NCI-H524 treated with DMSO at 0.1 percent for 48 hours (cell line): ENCODE data around the gene LRRC74A.
"Not testable (repeated sequence)": the region's sequence is repeated elsewhere in the genome, so short reads cannot be mapped to it uniquely, and the experiment has no call there.

Source experiments
- DNase-seq: peaks from one replicate; lab custom pipeline; 2025; lab: John Stamatoyannopoulos, UW

The LRRC74A gene

GRCh38 chr14:76891391-76891790, 65.2 kb downstream of the LRRC74A start:
- no peak for DNase-seq

- DNase-seq = no peak
These were observed 68.1 kb downstream of the LRRC74A start for GRCh38 chr14:76894308-76894707.

GRCh38 chr14:76898006-76898405, 71.8 kb downstream of the LRRC74A start:
- DNase-seq = not testable (repeated sequence)

- DNase-seq = no peak
These were observed 74.5 kb downstream of the LRRC74A start for GRCh38 chr14:76900682-76901081.

- no peak for DNase-seq
These were observed 75.2 kb downstream of the LRRC74A start for GRCh38 chr14:76901171-76902055.

GRCh38 chr14:76902591-76902990, 76.4 kb downstream of the LRRC74A start:
- no peak for DNase-seq

GRCh38 chr14:76904100-76904739, 78.0 kb downstream of the LRRC74A start:
- DNase-seq = no peak

- no peak for DNase-seq
These were observed 78.7 kb downstream of the LRRC74A start for GRCh38 chr14:76904740-76905569.

GRCh38 chr14:76908834-76909233, 82.6 kb downstream of the LRRC74A start:
- DNase-seq = no peak

- DNase-seq = no peak
These were observed 83.1 kb downstream of the LRRC74A start for GRCh38 chr14:76909266-76909665.

GRCh38 chr14:76910371-76910890, 84.2 kb downstream of the LRRC74A start:
- no peak for DNase-seq

GRCh38 chr14:76911473-76911872, 85.3 kb downstream of the LRRC74A start:
- no peak for DNase-seq

GRCh38 chr14:76914533-76915081, 88.4 kb downstream of the LRRC74A start:
- not testable (repeated sequence) for DNase-seq

GRCh38 chr14:76916040-76916715, 90.0 kb downstream of the LRRC74A start:
- DNase-seq = no peak

- peak; percentile 36 for DNase-seq
These were observed 91.0 kb downstream of the LRRC74A start for GRCh38 chr14:76917158-76917596.

GRCh38 chr14:76917745-76918255, 91.6 kb downstream of the LRRC74A start:
- DNase-seq = no peak

GRCh38 chr14:76918256-76918781, 92.1 kb downstream of the LRRC74A start:
- no peak for DNase-seq

- no peak for DNase-seq
These were observed 92.7 kb downstream of the LRRC74A start for GRCh38 chr14:76918782-76919394.
